HFF-Myc (cell line): ENCODE data around the gene GNG7.

ENCODE experiments used
- DNase-seq: peaks from one replicate; pipeline ENCODE4 v3.0.0-alpha.2; 2011; ENCODE audit warnings: low read depth; ENCODE audit errors: extremely low read depth
- H3K4me3 ChIP-seq: replicated peaks from 2 replicates; pipeline ENCODE4 v1.5.1; 2011; ENCODE audit warnings: low read depth, mild to moderate bottlenecking, control low read depth, low read length
- TF ChIP-seq, protein P1 (sequence below): IDR thresholded peaks from 2 replicates; pipeline ENCODE4 v1.5.1; 2012; ENCODE audit warnings: mild to moderate bottlenecking, low read depth, low read length, control low read depth; ENCODE audit errors: missing control alignments

The GNG7 gene

DNA sequence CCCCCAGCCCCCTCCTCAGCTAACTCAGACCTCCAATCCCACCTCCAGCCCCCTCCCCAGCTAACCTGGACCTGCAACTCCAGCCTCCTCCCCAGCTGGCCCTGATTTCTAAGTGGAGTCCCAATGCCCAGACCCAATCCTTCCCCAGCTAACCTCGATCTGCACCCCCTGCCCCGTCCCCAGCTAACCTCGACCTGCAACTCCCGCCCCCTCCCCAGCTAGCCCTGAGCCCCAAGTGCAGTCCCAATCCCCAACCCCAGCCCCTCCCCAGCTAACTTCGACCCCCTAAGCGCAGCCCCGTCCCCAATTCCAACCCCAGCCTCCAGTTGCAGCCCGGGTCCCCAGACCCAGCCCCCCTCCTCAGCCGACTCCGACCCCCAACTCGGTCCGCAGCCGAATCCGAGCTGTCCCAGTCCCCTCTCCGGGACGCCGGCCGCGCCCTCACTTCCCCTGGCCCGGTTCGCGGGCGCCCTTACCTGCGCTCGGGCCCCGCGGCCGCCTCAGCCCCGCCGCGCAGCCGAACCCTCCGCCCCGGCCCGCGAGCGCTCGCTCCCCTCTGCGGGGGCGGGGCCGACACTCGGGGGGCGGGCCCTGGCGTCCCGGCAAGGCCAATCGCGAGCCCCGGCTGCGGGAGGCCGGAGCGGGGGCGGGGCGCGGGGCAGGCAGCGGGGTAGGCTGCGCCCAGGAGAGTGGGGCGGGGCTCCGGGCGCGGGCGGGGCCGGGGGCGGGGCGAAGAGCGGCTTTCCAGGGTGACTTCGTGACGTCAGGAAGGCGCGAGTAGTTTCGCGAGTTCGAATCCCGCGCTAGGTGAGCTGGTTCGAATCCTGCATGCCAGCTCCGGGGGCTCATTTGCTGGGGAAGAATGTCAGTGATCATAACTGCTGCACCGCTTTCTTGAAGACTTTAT, at the start of gene GNG7:
Gene GNG7 (minus strand): TSS at position 525 of the 907 bp plus-strand sequence. CDS start 182,006 bp downstream, outside the sequence.
- H3K4me3 ChIP-seq: no peak within 1 kb of the TSS
- TF ChIP-seq, protein P1, sequence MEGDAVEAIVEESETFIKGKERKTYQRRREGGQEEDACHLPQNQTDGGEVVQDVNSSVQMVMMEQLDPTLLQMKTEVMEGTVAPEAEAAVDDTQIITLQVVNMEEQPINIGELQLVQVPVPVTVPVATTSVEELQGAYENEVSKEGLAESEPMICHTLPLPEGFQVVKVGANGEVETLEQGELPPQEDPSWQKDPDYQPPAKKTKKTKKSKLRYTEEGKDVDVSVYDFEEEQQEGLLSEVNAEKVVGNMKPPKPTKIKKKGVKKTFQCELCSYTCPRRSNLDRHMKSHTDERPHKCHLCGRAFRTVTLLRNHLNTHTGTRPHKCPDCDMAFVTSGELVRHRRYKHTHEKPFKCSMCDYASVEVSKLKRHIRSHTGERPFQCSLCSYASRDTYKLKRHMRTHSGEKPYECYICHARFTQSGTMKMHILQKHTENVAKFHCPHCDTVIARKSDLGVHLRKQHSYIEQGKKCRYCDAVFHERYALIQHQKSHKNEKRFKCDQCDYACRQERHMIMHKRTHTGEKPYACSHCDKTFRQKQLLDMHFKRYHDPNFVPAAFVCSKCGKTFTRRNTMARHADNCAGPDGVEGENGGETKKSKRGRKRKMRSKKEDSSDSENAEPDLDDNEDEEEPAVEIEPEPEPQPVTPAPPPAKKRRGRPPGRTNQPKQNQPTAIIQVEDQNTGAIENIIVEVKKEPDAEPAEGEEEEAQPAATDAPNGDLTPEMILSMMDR: no peak
- no peak for DNase-seq

GRCh38 chr19:2751438-2751830, 48.9 kb upstream of the GNG7 start:
- no peak for DNase-seq
- TF ChIP-seq, protein P1: no peak
- no peak overlapping the region for H3K4me3 ChIP-seq

- TF ChIP-seq, protein P1: no peak
- no peak for DNase-seq
Observed at GRCh38 chr19:2750808-2751437, 48.4 kb upstream of the GNG7 start.

GRCh38 chr19:2747349-2747748, 44.9 kb upstream of the GNG7 start:
- DNase-seq: no peak
- H3K4me3 ChIP-seq: no peak overlapping the region
- TF ChIP-seq, protein P1: no peak

More at GRCh38 chr19:2750808-2751437, 48.4 kb upstream of the GNG7 start:
- no peak overlapping the region for H3K4me3 ChIP-seq

DNA sequence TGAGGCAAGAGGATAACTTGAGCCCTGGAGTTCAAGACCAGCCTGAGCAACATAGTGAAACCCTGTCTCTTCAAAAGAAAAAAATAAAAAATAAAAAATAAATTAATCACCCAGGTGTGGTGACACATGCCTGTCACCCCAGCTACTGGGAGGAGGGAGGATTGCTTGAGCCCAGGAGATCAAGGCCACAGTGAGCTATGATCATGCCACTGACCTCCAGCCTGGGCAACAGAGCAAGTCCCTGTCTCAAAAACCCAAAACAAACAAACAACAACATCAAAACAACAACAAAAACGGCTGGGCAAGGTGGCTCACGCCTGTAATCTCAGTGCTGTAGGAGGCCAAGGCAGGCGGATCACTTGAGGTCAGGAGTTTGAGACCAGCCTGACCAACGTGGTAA, 41.6 kb upstream of the GNG7 start:
- no peak for DNase-seq
- TF ChIP-seq, protein P1: no peak
- no peak overlapping the region for H3K4me3 ChIP-seq

DNA sequence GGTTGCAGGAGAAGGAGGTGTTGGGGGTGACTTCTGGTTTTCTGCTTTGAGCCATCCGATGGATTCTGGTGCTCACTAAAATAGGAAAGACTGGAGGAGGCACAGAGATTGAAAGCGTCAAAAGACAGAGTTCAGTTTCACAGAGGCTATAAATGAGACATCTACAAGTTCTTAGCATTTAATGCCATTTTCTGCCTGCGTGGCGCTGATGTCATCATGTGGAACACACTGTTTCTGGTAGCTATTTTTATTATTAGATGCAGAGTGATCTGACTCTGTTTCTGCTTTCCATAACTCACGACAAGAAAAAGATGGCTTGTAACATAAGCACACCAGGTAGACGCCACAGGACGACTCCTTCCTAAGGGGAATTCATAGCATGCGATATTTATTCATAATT, 40.6 kb upstream of the GNG7 start:
- no peak overlapping the region for H3K4me3 ChIP-seq
- TF ChIP-seq, protein P1: no peak
- DNase-seq: no peak
